HG03342 (cell line): ENCODE results near the gene PIP5K1A.
A peak's percentile ranks its signal among the peaks of the same experiment; 100 is the strongest.
"Not testable (repeated sequence)": the region's sequence is repeated elsewhere in the genome, so short reads cannot be mapped to it uniquely, and the experiment has no call there.

Experiments used
- ATAC-seq: cut with Tn5 transposase; IDR thresholded peaks from one replicate; pipeline ENCODE4 v1.9.1; 2021; ENCODE audit warnings: mild to moderate bottlenecking, moderate library complexity; ENCODE audit not compliant: unreplicated experiment

Gene PIP5K1A, protein sequence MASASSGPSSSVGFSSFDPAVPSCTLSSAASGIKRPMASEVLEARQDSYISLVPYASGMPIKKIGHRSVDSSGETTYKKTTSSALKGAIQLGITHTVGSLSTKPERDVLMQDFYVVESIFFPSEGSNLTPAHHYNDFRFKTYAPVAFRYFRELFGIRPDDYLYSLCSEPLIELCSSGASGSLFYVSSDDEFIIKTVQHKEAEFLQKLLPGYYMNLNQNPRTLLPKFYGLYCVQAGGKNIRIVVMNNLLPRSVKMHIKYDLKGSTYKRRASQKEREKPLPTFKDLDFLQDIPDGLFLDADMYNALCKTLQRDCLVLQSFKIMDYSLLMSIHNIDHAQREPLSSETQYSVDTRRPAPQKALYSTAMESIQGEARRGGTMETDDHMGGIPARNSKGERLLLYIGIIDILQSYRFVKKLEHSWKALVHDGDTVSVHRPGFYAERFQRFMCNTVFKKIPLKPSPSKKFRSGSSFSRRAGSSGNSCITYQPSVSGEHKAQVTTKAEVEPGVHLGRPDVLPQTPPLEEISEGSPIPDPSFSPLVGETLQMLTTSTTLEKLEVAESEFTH

DNA sequence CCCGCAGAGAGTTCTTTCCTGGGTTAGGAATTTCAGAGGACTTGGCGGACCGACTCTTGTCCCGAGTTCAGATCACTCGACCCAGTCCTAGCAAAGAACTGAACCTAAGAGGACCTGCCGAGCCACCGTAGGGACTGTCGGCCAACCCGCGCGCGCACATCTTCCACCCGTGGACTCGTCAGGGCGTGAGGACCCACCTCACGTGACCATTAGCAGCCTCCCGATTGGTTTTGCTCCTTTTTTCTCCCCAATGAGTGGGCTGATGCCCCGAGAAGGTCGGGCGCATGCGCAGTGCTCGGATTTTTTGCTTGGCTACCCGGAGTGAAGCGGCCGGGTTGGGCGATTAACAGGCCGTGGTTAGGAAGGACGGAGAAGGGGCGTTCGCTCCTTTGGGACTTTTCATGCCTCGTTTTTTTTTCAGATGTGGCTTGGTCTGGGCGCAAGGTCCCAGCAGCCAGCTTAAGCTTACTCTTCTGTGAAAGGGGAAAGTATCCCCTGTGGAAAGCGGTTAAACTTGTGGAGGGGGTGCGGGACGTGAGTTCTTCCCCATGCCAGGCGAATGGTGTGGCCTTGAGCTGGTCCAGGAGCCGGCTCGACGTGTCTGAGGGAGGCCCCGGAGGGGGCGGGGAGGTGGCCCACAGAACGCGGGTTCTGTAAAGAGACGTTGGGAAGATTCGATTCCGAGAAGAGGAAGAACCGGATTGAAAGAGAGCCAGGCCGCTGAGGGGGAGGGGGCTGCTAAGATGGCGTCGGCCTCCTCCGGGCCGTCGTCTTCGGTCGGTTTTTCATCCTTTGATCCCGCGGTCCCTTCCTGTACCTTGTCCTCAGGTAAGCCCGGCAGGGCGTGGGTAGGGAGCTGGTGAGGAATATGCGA is at the start of gene PIP5K1A:
Gene PIP5K1A (plus strand): TSS at position 299 of the 874 bp plus-strand sequence. CDS start 445 bp downstream, at position 744.
- ATAC-seq: peak; percentile 85

DNA sequence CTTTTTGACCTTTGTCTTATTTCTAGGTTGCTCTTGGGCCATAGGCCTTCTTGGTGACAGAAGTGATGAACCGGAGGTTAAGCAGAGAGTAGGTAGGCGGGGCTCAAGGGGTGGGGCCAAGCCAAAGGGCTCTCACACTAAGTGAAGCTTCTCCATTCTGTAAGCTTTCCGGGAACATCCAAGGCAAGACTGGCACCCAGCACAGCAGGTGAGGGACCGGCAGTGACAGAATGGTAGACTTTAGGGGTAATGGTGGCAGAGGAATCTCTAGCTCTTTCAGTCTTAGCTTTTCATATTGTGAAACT is 41.9 kb upstream of the PIP5K1A start, which contains the start of gene TNFAIP8L2:
Gene TNFAIP8L2 (plus strand): TSS at position 135 of the 305 bp plus-strand sequence. CDS start 2,049 bp downstream, outside the sequence.
- peak; percentile 57 for ATAC-seq

DNA sequence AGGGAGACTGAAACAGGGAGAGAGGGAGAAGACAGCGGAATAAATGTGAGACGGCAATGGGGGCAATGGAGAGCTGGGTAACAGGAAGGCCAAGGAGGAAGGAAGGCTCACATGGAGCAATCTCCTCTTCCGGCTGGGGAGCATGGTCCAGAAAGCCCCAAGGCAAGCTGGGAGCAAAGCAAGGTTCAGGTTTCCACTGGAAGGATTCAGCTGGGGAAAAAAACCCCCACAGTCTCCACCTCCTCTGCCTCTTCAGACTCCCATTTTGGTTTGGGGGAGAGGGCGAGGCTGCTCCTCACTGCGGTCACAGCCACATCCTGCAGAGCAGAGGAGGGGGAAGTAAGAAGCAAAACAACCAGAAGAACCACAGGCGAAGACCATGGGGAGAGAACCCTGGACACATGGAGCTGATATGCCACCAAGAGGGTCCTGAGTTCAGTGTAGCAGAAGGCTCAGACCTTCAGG is 41.3 kb upstream of the PIP5K1A start:
- ATAC-seq: no peak

DNA sequence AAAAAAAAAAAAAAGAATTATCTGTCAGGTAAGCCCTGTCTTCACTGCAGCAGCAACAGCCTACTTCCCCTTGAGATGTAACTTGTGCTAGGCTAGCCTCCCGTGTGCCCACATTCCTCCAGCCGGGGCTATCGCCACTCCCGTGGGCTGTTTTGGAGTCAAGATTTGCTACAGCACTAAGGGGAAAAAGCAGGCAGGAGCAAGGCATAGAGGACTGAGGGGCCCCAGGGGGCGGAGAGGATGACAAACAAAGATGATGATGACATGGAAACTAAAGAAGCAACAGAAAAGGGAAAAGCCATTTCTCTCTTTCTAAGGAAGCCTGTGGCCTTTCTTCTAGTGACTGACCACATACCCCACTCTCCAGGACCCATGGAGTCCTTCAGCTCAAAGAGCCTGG is 40.0 kb upstream of the PIP5K1A start:
- no peak for ATAC-seq

DNA sequence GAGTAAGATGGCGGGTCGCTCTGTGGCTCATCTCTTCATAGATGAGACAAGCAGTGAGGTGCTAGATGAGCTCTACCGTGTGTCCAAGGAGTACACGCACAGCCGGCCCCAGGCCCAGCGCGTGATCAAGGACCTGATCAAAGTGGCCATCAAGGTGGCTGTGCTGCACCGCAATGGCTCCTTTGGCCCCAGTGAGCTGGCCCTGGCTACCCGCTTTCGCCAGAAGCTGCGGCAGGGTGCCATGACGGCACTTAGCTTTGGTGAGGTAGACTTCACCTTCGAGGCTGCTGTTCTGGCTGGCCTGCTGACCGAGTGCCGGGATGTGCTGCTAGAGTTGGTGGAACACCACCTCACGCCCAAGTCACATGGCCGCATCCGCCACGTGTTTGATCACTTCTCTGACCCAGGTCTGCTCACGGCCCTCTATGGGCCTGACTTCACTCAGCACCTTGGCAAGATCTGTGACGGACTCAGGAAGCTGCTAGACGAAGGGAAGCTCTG is 39.6 kb upstream of the PIP5K1A start:
- no peak for ATAC-seq

DNA sequence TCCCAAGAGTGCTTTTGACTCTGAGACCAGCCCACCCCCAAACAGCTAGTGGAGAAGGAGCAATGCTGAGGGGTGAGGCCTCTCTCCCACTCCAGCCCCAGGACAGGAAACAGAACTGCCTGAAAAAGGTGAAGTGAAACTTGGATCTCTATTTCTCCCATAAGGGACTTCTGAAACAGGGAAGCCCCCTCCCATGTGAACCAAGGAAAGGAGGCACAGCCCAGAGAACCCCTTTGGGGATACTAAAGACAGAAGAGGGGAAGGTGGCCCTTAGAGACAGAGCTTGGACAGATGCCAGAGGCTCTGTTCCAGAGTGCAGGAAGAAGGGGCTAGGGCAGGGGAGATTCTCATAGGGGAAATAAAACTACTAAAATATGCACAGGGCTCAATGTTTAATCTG is 39.0 kb upstream of the PIP5K1A start:
- ATAC-seq: no peak

DNA sequence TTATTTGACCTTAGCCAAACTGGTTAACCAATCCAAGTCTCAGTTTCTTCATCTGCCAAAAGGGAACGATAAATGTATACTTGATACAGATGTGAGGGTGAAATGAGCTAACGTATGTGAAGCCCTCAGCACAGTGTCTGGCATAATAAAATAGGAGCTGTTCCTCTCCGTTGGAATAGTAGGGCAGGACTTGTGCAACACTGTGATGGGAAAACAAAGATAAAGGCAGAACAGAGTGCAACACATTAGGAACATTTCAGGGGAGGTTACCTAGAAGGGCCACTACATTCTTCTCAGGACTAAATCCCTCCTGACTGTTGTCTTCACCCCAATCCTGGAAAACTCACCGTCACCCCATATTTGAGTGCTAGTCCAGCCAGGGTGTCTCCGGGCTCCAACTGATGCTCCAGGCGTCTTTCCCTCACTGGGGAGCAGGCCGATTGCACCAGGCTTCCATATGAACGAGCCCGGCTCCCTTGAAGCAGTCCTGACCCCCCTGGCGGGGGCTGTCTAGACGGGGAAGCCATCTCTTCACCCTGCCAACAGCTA is 33.5 kb upstream of the PIP5K1A start:
- no peak for ATAC-seq

DNA sequence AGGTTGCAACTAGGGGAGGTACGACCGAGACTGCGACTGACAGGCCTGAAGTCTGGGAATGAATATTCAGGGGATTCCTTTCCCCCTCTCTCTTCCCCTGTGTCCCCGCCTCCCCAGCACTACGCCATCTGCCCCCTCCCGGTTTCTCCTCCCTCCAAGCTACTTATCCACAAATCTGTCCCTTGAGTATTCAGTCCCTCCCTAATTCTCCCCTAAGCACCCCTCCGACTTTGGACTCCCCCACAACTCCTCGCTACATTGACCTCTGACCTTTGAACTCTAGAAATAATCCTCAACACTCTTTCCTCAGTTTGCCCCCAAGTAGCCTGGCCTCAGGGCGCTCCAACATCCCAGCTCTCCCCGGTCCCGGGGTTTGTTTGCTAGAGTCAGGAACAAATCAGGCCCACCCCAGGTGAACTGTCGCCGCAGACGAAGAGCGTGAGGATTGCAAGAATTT is 33.0 kb upstream of the PIP5K1A start:
- ATAC-seq: no peak

DNA sequence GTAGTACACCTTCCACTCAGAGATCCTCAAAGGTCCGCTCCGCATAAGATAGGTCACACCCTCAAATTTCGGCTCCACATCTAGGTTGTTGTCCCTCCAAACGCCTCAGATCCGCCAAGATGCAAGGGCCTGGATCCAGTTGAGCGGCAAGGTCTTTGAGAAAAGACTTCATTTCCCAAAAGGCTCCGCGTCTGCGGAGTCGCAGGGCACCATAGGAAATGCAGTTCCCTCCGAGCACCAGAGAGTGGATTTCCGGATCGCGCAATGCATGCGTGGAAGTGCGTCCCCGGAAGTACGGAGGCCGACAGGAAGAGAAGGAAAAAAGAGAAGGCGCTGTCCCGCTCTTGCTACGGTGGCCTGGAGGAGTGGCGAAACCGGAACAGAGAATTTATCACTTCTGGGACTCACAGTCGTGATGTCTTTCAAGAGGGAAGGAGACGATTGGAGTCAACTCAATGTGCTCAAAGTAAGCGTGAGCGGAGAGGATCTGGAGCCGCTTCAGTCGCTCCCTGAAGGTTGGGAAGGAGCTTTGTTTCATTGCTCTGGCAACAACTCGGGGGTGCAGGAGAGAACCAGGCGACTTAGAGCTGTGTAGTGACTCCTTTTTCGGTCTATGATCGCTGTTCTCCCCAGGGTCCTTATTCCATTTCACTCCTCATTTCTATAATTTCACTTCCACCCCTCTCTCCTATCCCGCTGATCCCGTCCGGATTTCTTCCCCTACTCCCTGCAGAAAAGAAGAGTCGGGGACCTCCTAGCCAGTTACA is 32.4 kb upstream of the PIP5K1A start, which contains the start of the genes LYSMD1 and SCNM1:
Gene LYSMD1 (minus strand): TSS at position 165 of the 767 bp plus-strand sequence. CDS start 644 bp downstream, outside the sequence.
Gene SCNM1 (plus strand): TSS at position 407 of the 767 bp plus-strand sequence. CDS start 9 bp downstream, at position 416.
- ATAC-seq: peak; percentile 78

DNA sequence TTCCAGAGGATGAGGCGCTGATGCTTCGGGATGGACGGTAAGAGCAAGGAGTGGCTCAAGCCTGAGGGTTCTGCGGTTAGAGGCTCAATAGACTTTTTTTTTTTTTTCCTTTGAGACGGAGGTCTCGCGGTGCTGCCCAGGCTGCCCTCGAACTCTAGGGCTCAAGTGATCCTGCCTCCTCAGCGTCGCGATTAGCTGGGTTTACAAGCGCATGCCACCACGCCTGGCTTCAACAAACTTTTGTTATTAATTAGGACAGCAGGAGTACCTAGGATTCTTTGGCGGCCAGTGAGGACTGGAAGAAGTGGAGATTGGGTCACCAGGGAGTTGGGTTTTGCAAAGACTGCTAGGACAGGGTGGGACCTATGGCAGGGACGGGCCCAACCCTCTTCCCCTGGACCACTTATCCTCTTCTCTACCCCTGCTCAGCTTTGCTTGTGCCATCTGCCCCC is 31.8 kb upstream of the PIP5K1A start:
- ATAC-seq: no peak

DNA sequence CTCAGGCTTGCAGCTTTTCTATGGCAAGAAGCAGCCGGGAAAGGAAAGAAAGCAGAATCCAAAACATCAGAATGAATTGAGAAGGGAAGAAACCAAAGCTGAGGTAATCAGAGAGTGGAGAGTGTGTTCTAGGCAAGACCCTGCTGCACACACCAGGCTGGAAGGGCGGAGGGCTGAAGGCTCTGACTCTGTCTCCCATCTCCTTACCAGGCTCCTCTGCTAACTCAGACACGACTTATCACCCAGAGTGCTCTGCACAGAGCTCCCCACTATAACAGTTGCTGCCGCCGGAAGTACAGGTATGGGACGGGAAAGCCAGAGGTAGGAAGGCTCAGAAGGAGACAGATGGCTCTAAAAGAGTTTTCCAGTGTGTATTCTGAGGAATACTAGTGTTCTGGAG is 31.2 kb upstream of the PIP5K1A start:
- no peak for ATAC-seq

DNA sequence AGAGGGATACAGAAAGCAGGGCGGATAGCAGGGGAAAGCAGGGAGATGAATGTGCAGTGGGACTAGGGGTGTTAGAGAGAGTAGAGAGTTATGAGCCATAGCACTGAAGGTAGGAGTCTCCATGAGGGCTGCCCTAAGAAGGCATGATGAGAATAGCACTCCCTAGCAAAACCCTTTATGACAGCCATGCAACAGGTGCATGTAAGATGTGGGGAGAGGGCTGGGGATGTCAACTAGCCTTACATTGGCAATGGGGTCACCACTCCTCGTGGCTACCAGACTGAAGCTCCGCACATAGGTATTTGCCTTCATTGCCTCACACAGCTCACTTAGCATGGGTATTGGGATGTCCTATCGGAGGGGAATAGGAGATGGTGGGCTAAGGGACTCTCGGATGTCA is 27.2 kb upstream of the PIP5K1A start:
- ATAC-seq: no peak

DNA sequence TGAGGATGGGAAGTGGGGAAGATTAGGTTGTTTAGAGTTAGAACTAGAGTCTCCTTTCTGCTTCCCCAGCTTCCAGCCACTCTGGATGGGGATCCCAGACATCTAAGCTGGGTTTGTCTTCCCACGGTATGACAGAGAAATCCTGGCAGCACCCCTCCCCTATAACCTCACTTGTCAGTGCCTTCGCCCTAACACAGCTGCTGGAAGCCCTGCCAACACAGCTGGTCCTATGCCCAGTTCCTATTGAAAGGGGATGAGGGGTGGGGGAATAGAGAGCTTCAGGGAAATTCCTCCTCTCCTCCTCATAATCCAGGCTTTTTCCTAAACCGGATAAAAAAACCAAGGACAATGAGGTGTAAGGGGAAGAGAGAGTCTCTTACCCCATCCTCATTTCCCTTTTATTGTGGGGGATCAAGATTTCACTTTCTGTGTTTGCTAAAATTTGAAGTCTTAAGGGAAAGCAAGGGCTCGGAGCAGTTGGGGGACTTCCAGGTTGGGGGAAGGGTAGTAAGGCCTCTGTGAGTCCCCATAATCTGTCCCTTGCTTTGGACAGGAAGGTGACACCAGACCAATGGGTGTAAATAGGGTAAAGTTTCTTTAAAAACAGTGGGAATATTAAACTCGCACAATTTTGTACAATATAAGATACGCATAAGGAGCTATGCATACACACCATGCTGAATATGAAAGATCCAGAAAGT is 23.2 kb upstream of the PIP5K1A start:
- no peak for ATAC-seq

DNA sequence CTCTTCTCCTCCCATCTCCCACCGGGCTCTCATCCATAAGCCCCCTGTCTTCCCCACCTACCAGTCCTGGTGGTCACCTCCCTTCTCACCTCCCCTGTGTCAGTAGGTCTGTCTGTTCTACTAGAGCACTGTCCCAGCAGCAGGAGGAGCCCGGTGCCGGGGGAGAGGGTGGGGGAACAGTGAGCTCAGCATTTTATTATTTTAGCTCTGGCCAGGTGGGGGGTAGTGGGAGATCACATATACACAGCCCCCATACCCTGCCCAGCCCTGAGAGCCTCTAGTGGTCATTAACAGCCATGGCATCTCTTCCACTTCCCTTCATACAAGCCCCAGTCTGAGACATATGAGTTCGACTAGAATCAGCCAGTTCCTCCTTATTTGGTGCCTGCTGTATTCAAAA is 22.5 kb upstream of the PIP5K1A start, which contains the start of gene TMOD4:
Gene TMOD4 (minus strand): TSS at position 119 of the 400 bp plus-strand sequence. CDS start 1,106 bp downstream, outside the sequence.
- no peak for ATAC-seq

DNA sequence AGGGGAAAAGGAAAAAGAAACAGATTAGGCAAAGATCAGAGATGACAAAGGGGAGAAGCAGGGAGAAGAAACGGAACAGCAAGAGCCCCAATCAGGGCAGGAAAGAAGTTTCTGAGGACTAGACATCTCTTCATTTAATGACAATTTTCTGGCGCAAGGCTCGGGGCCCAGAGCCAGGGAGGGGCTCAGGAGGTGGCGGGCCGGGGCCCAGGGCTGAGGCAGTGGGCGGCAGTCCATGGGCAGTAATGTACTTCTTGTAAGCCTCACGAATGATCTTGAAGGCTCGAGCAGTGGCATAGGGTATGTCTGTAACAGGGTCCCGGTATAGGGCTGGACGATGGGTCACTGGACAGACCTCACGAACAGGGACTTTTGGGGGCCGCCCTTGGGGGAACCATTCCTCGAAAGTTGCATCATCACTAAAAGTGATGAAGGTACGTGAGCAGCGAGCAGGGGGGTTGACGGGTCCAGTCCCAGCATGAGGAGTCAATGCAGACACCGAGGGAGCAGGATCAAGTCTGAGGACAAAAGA is 21.8 kb upstream of the PIP5K1A start:
- no peak for ATAC-seq

DNA sequence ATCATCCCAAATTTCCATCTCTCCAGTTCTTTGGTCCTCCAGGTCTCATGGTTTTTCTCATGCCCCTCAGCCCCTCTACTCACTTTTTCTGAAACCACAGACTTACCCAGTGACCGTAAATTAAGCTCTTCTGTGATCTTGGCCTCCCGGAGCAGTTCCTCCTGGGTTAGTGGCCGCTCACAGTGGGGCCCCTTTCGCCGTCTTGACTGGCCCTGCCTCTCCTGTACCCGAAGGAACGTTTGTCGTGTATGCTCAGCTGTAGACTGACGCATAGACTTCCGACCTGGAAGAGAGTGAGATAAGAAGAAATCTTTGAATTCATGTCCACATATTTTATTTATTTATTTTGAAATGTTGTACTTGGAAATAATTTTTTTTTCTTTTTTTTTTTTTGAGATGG is 14.1 kb upstream of the PIP5K1A start:
- ATAC-seq: no peak

DNA sequence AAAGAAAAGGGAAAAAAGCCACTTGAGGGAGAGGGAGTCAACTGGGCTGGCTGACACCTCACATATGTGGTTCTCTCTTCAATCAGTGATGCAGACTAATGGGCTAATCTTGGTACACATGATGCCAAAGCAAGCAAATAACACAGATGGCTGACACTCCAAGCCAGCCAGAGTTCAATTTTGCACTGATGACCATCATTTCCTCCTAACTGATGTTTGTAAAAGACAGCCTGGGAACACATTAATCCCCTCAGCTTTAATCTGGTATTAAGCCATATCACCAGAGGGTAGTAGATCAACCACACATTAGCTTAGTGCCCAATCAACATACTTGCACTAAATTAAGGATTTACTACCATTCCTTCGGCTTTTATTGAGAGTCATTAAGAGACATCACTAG is 11.1 kb upstream of the PIP5K1A start:
- no peak for ATAC-seq

DNA sequence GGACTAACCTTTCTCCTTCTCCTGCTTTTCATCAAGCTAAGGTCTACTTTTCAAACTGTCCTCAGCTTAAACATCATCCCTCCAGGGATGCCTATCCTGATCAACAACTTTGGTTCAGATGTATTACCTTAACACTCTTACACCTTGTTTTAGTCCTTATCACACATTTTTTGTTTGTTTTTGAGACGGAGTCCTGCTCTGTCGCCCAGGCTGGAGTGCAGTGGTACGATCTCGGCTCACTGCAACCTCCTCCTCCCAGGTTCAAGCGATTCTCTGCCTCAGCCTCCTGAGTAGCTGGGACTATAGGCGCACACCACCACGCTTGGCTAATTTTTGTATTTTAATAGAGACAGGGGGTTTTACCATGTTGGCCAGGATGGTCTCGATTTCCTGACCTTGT is 9.7 kb upstream of the PIP5K1A start:
- not testable (repeated sequence) for ATAC-seq
